HepG2 (cell line): Measurements from ENCODE around the gene SCAPER. TPM values are rescaled to one million over a fixed set of nuclear protein-coding genes. Genes with fewer than 3 reads are reported as not detected.

Source experiments
- BHLHE40 ChIP-seq: IDR thresholded peaks from 2 replicates; pipeline ENCODE4 v1.6.1; 2011; ENCODE audit warnings: low read length, improper control_type of control experiment
- KDM5A ChIP-seq: fragments of 200-600 bp; sonication (generic); IDR thresholded peaks from 2 replicates; pipeline ENCODE4 v1.7.0; 2018; ENCODE audit warnings: antibody characterized with exemption, mild to moderate bottlenecking, low read length, borderline replicate concordance
- RCOR2 ChIP-seq: IDR thresholded peaks from 2 replicates; pipeline ENCODE4 v1.6.1; 2016; ENCODE audit warnings: missing biosample characterization, missing genetic modification reagents
- polyA plus RNA-seq, 8 experiments: library from polyadenylated mRNA; depleted of rRNA in 3 of 8; stranded (reverse) in 7 of 8; unstranded in 1 of 8; fragments of >200 nt; fragmentation: Illumina TruSeq in 4 of 8; extraction: Trizol in 4 of 8; gene quantifications; 2 replicates each; pipeline versions ENCODE4 v1.2.1 to v1.2.3, GENCODE V29; 2011 to 2016; ENCODE audit warnings: low read depth in 4 of 8, missing spikeins in 1 of 8, mixed read lengths in 1 of 8; ENCODE audit not compliant: insufficient read depth in 1 of 8
- total RNA-seq, 5 experiments: library from RNA; depleted of rRNA; stranded (reverse); fragments of >200 nt; fragmentation: Illumina TruSeq; extraction: Trizol; gene quantifications; 2 replicates each; pipeline ENCODE4 v1.2.3, GENCODE V29; 2016; ENCODE audit warnings: low read depth in 1 of 5
- TF ChIP-seq, protein P1 (sequence below): sonication (generic); formaldehyde crosslinking; IDR thresholded peaks from 2 replicates; pipeline ENCODE4 v1.4.0; 2020; ENCODE audit warnings: missing genetic modification reagents
- TF ChIP-seq, protein P2 (sequence below): sonication (generic); formaldehyde crosslinking; IDR thresholded peaks from 2 replicates; pipeline ENCODE4 v1.5.1; 2020; ENCODE audit warnings: missing genetic modification reagents, mild to moderate bottlenecking, borderline replicate concordance
- TF ChIP-seq, protein P3 (sequence below): sonication (generic); formaldehyde crosslinking; IDR thresholded peaks from 2 replicates; pipeline ENCODE4 v1.4.0; 2020; ENCODE audit warnings: missing genetic modification reagents, borderline replicate concordance

The SCAPER gene
- total and polyA plus RNA-seq, 2 of the 13 experiments (the other 11 are each of a cell fraction or from before 2014, with no cell fraction given), result 4.3 to 10.5 TPM

DNA sequence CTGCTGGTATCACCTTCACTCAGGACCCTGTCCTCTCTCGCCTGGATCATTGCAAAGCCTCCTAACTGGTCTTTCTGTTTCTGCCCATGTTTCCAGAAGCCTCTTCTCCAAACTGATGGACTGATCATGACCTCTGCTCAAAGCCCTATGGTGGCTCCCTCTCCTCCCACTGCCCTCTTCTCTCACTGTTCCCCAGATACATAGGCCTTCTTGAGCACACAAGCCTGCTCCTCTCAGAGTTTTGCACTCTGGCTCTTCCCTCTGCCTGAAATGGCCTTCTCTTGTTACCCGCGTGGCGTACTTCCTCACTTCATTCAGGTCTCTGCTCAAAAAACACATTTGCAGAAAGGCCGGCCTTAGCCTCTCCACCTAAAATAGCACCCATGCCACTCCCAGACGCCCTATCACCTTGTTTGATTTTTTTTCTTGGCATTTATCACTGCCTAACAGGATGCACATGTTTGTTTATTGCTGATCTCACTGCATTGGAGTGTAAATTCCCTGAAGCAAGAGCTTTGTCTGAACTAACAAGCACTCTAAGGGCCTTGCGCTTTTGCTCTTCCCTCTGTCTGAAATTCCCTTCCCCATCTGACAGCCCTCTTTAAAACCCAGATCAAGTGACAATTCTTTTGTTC lies 592.5 kb downstream of the SCAPER start (continued):
- TF ChIP-seq BHLHE40 (no peak), KDM5A (no peak), RCOR2 (peak; percentile 22; the same call in 1 of the 2 replicates)
- TF ChIP-seq, protein P1, sequence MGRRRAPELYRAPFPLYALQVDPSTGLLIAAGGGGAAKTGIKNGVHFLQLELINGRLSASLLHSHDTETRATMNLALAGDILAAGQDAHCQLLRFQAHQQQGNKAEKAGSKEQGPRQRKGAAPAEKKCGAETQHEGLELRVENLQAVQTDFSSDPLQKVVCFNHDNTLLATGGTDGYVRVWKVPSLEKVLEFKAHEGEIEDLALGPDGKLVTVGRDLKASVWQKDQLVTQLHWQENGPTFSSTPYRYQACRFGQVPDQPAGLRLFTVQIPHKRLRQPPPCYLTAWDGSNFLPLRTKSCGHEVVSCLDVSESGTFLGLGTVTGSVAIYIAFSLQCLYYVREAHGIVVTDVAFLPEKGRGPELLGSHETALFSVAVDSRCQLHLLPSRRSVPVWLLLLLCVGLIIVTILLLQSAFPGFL, result no peak
- TF ChIP-seq, protein P2, sequence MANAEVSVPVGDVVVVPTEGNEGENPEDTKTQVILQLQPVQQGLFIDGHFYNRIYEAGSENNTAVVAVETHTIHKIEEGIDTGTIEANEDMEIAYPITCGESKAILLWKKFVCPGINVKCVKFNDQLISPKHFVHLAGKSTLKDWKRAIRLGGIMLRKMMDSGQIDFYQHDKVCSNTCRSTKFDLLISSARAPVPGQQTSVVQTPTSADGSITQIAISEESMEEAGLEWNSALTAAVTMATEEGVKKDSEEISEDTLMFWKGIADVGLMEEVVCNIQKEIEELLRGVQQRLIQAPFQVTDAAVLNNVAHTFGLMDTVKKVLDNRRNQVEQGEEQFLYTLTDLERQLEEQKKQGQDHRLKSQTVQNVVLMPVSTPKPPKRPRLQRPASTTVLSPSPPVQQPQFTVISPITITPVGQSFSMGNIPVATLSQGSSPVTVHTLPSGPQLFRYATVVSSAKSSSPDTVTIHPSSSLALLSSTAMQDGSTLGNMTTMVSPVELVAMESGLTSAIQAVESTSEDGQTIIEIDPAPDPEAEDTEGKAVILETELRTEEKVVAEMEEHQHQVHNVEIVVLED, result no peak
- TF ChIP-seq, protein P3, sequence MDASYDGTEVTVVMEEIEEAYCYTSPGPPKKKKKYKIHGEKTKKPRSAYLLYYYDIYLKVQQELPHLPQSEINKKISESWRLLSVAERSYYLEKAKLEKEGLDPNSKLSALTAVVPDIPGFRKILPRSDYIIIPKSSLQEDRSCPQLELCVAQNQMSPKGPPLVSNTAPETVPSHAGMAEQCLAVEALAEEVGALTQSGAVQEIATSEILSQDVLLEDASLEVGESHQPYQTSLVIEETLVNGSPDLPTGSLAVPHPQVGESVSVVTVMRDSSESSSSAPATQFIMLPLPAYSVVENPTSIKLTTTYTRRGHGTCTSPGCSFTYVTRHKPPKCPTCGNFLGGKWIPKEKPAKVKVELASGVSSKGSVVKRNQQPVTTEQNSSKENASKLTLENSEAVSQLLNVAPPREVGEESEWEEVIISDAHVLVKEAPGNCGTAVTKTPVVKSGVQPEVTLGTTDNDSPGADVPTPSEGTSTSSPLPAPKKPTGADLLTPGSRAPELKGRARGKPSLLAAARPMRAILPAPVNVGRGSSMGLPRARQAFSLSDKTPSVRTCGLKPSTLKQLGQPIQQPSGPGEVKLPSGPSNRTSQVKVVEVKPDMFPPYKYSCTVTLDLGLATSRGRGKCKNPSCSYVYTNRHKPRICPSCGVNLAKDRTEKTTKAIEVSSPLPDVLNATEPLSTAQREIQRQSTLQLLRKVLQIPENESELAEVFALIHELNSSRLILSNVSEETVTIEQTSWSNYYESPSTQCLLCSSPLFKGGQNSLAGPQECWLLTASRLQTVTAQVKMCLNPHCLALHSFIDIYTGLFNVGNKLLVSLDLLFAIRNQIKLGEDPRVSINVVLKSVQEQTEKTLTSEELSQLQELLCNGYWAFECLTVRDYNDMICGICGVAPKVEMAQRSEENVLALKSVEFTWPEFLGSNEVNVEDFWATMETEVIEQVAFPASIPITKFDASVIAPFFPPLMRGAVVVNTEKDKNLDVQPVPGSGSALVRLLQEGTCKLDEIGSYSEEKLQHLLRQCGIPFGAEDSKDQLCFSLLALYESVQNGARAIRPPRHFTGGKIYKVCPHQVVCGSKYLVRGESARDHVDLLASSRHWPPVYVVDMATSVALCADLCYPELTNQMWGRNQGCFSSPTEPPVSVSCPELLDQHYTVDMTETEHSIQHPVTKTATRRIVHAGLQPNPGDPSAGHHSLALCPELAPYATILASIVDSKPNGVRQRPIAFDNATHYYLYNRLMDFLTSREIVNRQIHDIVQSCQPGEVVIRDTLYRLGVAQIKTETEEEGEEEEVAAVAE (CRISPR knock-in tag), result no peak
